Effector memory CD8-positive, alpha-beta T cell (primary cell): Measurements from ENCODE around the gene OPCML.

Experiments used
- ATAC-seq: fragments of 150-1000 bp; cut with Tn5 transposase; replicated peaks from 2 replicates; pipeline ENCODE4 v1.10.0; 2021; ENCODE audit warnings: mild to moderate bottlenecking, moderate library complexity
- DNase-seq, 3 experiments: peaks; one replicate each; pipeline ENCODE4 v3.0.0; 2021
- H3K27ac Mint-ChIP-seq, 2 donors: one replicate each; pipeline ENCODE4 v1.8.0; 2022; ENCODE audit warnings: mild to moderate bottlenecking in 2 of 2, mixed read lengths in 2 of 2, moderate library complexity in 2 of 2
- H3K27me3 Mint-ChIP-seq, 2 donors: one replicate each; pipeline ENCODE4 v1.8.0; 2022; ENCODE audit warnings: mixed read lengths in 2 of 2
- H3K36me3 Mint-ChIP-seq: one replicate; pipeline ENCODE4 v1.8.0; 2022; ENCODE audit warnings: mild to moderate bottlenecking, moderate library complexity, mixed read lengths; ENCODE audit not compliant: insufficient read depth
- H3K4me1 Mint-ChIP-seq, 2 donors: one replicate each; pipeline ENCODE4 v1.8.0; 2022; ENCODE audit warnings: low read depth in 2 of 2, mixed read lengths in 2 of 2
- H3K4me3 Mint-ChIP-seq, 2 donors: one replicate each; pipeline ENCODE4 v1.8.0; 2022; ENCODE audit warnings: mild to moderate bottlenecking in 2 of 2, mixed read lengths in 2 of 2, moderate library complexity in 2 of 2
- H3K9me3 Mint-ChIP-seq, 2 donors: one replicate each; pipeline ENCODE4 v1.8.0; 2022; ENCODE audit warnings: mixed read lengths in 2 of 2
- total RNA-seq, 9 experiments: gene quantifications; one replicate each; lab custom pipeline; 2026; lab: John Stamatoyannopoulos, UW

The OPCML gene
- total RNA-seq, result 0 to 0.11 (median 0) reads per million in 9 experiments

GRCh38 chr11:133531971-133532651 lies at the start of gene OPCML:
Gene OPCML, minus strand, starts transcription at chr11:133532501.
- Mint-ChIP-seq H3K4me1 (peaks cover 0 to 4% of the 10 kb centered on the region in 2 donors), H3K27ac (no peak within 1 kb of the TSS), H3K27me3 (peaks cover 34 to 55% of the 10 kb centered on the region in 2 donors), H3K36me3 (no peaks in the 10 kb centered on the region), H3K9me3 (peaks cover 0 to 1% of the 10 kb centered on the region in 2 donors), H3K4me3 (no peak within 1 kb of the TSS)
- ATAC-seq (no peak), DNase-seq (no peak)

GRCh38 chr11:133581091-133581490 lies 48.8 kb upstream of the OPCML start:
- Mint-ChIP-seq H3K36me3 (no peaks in the 10 kb centered on the region), H3K4me1 (peaks cover 0 to 3% of the 10 kb centered on the region in 2 donors), H3K27me3 (peaks cover 0 to 2% of the 10 kb centered on the region in 2 donors), H3K27ac (no peak overlapping the region), H3K9me3 (peaks cover 11 to 22% of the 10 kb centered on the region in 2 donors), H3K4me3 (no peak overlapping the region)
- no peak for ATAC-seq
- DNase-seq, result no peak

- Mint-ChIP-seq H3K4me1 (peaks cover 0 to 6% of the 10 kb centered on the region in 2 donors), H3K9me3 (peaks cover 14 to 32% of the 10 kb centered on the region in 2 donors), H3K4me3 (no peak overlapping the region), H3K27ac (no peak overlapping the region), H3K36me3 (no peaks in the 10 kb centered on the region), H3K27me3 (peaks cover 0 to 13% of the 10 kb centered on the region in 2 donors)
- no peak for ATAC-seq
- DNase-seq, result no peak
Observed at GRCh38 chr11:133579165-133580031, 47.1 kb upstream of the OPCML start.

GRCh38 chr11:133577403-133577802 lies 45.1 kb upstream of the OPCML start:
- Mint-ChIP-seq H3K36me3 (no peaks in the 10 kb centered on the region), H3K4me3 (no peak overlapping the region), H3K4me1 (peaks cover 0 to 6% of the 10 kb centered on the region in 2 donors), H3K9me3 (peaks cover 14 to 31% of the 10 kb centered on the region in 2 donors), H3K27me3 (peaks cover 0 to 13% of the 10 kb centered on the region in 2 donors), H3K27ac (no peak overlapping the region)
- DNase-seq (no peak), ATAC-seq (no peak)

- H3K36me3 Mint-ChIP-seq, result no peaks in the 10 kb centered on the region
- H3K4me1 Mint-ChIP-seq, result peaks cover 0 to 6% of the 10 kb centered on the region in 2 donors
- peak overlapping the region; percentile 9 to 56 for H3K4me3 Mint-ChIP-seq
- H3K27me3 Mint-ChIP-seq, result peaks cover 0 to 13% of the 10 kb centered on the region in 2 donors
- ATAC-seq (no peak), DNase-seq (no peak)
- H3K9me3 Mint-ChIP-seq, result peaks cover 14 to 31% of the 10 kb centered on the region in 2 donors
- peak overlapping the region in 1 of 2 donors; percentile 45 for H3K27ac Mint-ChIP-seq
Observed at GRCh38 chr11:133576351-133576750, 44.0 kb upstream of the OPCML start.

- H3K27me3 Mint-ChIP-seq, result peaks cover 0 to 13% of the 10 kb centered on the region in 2 donors
- DNase-seq (no peak), ATAC-seq (no peak)
- peaks cover 0 to 6% of the 10 kb centered on the region in 2 donors for H3K4me1 Mint-ChIP-seq
- no peak overlapping the region for H3K4me3 Mint-ChIP-seq
- H3K36me3 Mint-ChIP-seq, result no peaks in the 10 kb centered on the region
- peaks cover 11 to 24% of the 10 kb centered on the region in 2 donors for H3K9me3 Mint-ChIP-seq
- no peak overlapping the region for H3K27ac Mint-ChIP-seq
Observed at GRCh38 chr11:133573081-133573480, 40.8 kb upstream of the OPCML start.

GRCh38 chr11:133570376-133570775 lies 38.1 kb upstream of the OPCML start:
- Mint-ChIP-seq H3K4me3 (no peak overlapping the region), H3K4me1 (no peaks in the 10 kb centered on the region), H3K27ac (no peak overlapping the region), H3K36me3 (no peaks in the 10 kb centered on the region), H3K27me3 (peaks cover 0 to 3% of the 10 kb centered on the region in 2 donors), H3K9me3 (peaks cover 3 to 10% of the 10 kb centered on the region in 2 donors)
- no peak for DNase-seq
- ATAC-seq, result no peak

- H3K9me3 Mint-ChIP-seq, result peaks cover 0 to 6% of the 10 kb centered on the region in 2 donors
- H3K27ac Mint-ChIP-seq, result no peak overlapping the region
- ATAC-seq, result no peak
- DNase-seq, result no peak
- no peak overlapping the region for H3K4me3 Mint-ChIP-seq
- H3K36me3 Mint-ChIP-seq, result no peaks in the 10 kb centered on the region
- no peaks in the 10 kb centered on the region for H3K27me3 Mint-ChIP-seq
- no peaks in the 10 kb centered on the region for H3K4me1 Mint-ChIP-seq
Observed at GRCh38 chr11:133563505-133564025, 31.3 kb upstream of the OPCML start.

- Mint-ChIP-seq H3K4me1 (no peaks in the 10 kb centered on the region), H3K4me3 (no peak overlapping the region), H3K27me3 (no peaks in the 10 kb centered on the region), H3K9me3 (peaks cover 4 to 7% of the 10 kb centered on the region in 2 donors), H3K36me3 (no peaks in the 10 kb centered on the region), H3K27ac (no peak overlapping the region)
- no peak for ATAC-seq
- no peak for DNase-seq
Observed at GRCh38 chr11:133560472-133560855, 28.2 kb upstream of the OPCML start.

GRCh38 chr11:133559833-133560471 lies 27.7 kb upstream of the OPCML start:
- no peak overlapping the region for H3K4me3 Mint-ChIP-seq
- no peak for ATAC-seq
- H3K4me1 Mint-ChIP-seq, result no peaks in the 10 kb centered on the region
- H3K27me3 Mint-ChIP-seq, result no peaks in the 10 kb centered on the region
- no peak for DNase-seq
- peaks cover 6 to 7% of the 10 kb centered on the region in 2 donors for H3K9me3 Mint-ChIP-seq
- H3K36me3 Mint-ChIP-seq, result no peaks in the 10 kb centered on the region
- H3K27ac Mint-ChIP-seq, result no peak overlapping the region

GRCh38 chr11:133559382-133559781 lies 27.1 kb upstream of the OPCML start:
- Mint-ChIP-seq H3K9me3 (peaks cover 6 to 7% of the 10 kb centered on the region in 2 donors), H3K27ac (no peak overlapping the region), H3K27me3 (no peaks in the 10 kb centered on the region), H3K36me3 (no peaks in the 10 kb centered on the region), H3K4me1 (no peaks in the 10 kb centered on the region), H3K4me3 (no peak overlapping the region)
- ATAC-seq (no peak), DNase-seq (no peak)

- H3K27ac Mint-ChIP-seq, result no peak overlapping the region
- H3K27me3 Mint-ChIP-seq, result no peaks in the 10 kb centered on the region
- H3K4me3 Mint-ChIP-seq, result no peak overlapping the region
- no peaks in the 10 kb centered on the region for H3K4me1 Mint-ChIP-seq
- ATAC-seq (no peak), DNase-seq (no peak)
- H3K9me3 Mint-ChIP-seq, result peaks cover 6 to 9% of the 10 kb centered on the region in 2 donors
- H3K36me3 Mint-ChIP-seq, result no peaks in the 10 kb centered on the region
Observed at GRCh38 chr11:133555034-133555433, 22.7 kb upstream of the OPCML start.
